ENCODE results near the gene OR6M1.

DNA sequence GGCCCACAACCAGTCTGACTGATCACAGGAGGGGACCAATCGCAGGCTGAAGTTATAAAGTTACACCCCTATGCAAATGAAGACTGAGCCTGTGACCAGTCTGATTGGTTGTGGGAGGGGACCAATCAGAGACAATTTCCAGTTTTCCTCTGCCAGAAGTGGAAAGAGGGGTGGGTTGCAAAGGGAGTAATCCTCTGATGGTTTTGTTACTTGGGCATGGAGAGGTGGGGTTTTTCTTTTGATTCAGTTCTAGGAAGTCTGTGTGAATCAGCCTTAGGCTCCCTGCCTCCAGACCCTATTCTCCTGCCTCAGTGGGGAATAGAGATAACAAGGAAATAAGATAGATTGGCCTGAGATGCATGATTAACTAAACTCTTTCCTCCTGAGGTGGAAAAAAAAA, 9.9 kb downstream of the OR6M1 start:
- TF ChIP-seq, protein P1, sequence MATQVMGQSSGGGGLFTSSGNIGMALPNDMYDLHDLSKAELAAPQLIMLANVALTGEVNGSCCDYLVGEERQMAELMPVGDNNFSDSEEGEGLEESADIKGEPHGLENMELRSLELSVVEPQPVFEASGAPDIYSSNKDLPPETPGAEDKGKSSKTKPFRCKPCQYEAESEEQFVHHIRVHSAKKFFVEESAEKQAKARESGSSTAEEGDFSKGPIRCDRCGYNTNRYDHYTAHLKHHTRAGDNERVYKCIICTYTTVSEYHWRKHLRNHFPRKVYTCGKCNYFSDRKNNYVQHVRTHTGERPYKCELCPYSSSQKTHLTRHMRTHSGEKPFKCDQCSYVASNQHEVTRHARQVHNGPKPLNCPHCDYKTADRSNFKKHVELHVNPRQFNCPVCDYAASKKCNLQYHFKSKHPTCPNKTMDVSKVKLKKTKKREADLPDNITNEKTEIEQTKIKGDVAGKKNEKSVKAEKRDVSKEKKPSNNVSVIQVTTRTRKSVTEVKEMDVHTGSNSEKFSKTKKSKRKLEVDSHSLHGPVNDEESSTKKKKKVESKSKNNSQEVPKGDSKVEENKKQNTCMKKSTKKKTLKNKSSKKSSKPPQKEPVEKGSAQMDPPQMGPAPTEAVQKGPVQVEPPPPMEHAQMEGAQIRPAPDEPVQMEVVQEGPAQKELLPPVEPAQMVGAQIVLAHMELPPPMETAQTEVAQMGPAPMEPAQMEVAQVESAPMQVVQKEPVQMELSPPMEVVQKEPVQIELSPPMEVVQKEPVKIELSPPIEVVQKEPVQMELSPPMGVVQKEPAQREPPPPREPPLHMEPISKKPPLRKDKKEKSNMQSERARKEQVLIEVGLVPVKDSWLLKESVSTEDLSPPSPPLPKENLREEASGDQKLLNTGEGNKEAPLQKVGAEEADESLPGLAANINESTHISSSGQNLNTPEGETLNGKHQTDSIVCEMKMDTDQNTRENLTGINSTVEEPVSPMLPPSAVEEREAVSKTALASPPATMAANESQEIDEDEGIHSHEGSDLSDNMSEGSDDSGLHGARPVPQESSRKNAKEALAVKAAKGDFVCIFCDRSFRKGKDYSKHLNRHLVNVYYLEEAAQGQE (IDR thresholded peaks at IDR 0.05): no peak
- TF ChIP-seq, protein P2, sequence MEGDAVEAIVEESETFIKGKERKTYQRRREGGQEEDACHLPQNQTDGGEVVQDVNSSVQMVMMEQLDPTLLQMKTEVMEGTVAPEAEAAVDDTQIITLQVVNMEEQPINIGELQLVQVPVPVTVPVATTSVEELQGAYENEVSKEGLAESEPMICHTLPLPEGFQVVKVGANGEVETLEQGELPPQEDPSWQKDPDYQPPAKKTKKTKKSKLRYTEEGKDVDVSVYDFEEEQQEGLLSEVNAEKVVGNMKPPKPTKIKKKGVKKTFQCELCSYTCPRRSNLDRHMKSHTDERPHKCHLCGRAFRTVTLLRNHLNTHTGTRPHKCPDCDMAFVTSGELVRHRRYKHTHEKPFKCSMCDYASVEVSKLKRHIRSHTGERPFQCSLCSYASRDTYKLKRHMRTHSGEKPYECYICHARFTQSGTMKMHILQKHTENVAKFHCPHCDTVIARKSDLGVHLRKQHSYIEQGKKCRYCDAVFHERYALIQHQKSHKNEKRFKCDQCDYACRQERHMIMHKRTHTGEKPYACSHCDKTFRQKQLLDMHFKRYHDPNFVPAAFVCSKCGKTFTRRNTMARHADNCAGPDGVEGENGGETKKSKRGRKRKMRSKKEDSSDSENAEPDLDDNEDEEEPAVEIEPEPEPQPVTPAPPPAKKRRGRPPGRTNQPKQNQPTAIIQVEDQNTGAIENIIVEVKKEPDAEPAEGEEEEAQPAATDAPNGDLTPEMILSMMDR (IDR thresholded peaks at IDR 0.05; ENCODE audit: low read depth, low read length, missing input control): no peak
- TF ChIP-seq YY1 (IDR thresholded peaks at IDR 0.05) (no peak), RXRA (IDR thresholded peaks at IDR 0.05) (no peak), NR2F2 (IDR thresholded peaks at IDR 0.05) (no peak), JUND (IDR thresholded peaks at IDR 0.05) (no peak), RAD21 (IDR thresholded peaks at IDR 0.05) (no peak)
- TF ChIP-seq, protein P3, sequence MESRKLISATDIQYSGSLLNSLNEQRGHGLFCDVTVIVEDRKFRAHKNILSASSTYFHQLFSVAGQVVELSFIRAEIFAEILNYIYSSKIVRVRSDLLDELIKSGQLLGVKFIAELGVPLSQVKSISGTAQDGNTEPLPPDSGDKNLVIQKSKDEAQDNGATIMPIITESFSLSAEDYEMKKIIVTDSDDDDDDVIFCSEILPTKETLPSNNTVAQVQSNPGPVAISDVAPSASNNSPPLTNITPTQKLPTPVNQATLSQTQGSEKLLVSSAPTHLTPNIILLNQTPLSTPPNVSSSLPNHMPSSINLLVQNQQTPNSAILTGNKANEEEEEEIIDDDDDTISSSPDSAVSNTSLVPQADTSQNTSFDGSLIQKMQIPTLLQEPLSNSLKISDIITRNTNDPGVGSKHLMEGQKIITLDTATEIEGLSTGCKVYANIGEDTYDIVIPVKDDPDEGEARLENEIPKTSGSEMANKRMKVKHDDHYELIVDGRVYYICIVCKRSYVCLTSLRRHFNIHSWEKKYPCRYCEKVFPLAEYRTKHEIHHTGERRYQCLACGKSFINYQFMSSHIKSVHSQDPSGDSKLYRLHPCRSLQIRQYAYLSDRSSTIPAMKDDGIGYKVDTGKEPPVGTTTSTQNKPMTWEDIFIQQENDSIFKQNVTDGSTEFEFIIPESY (IDR thresholded peaks at IDR 0.05): no peak

All from liver (tissue), 3 donors.